Epidermal melanocyte (primary cell): ENCODE data around the gene TMPRSS9.
"Not testable (repeated sequence)": the region's sequence is repeated elsewhere in the genome, so short reads cannot be mapped to it uniquely, and the experiment has no call there.

Source experiments
- DNase-seq: peaks from one replicate; pipeline ENCODE4 v3.0.0; 2011; ENCODE audit warnings: low spot score; ENCODE audit not compliant: insufficient read length

TMPRSS9 gene

DNA sequence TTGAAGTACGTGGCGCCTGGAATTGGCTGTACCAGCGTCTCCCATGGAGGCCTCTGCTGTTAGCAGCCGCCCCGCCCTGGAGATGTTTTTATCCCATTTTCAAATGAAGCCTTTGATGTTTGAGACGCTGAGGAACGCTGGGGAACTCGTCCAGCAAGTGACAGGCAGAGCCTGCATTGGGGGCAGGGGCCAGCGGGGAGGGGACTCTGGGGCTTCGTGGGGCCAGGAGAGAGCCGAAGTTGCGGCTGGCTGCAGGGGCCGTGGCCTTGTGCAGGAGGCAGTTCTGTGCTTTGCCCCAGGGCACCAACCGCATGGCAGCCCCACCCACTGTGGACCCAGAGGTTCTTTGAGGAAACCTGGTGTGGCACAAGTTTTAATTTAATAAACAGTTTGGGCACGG lies 18.1 kb upstream of the TMPRSS9 start:
- no peak for DNase-seq

DNA sequence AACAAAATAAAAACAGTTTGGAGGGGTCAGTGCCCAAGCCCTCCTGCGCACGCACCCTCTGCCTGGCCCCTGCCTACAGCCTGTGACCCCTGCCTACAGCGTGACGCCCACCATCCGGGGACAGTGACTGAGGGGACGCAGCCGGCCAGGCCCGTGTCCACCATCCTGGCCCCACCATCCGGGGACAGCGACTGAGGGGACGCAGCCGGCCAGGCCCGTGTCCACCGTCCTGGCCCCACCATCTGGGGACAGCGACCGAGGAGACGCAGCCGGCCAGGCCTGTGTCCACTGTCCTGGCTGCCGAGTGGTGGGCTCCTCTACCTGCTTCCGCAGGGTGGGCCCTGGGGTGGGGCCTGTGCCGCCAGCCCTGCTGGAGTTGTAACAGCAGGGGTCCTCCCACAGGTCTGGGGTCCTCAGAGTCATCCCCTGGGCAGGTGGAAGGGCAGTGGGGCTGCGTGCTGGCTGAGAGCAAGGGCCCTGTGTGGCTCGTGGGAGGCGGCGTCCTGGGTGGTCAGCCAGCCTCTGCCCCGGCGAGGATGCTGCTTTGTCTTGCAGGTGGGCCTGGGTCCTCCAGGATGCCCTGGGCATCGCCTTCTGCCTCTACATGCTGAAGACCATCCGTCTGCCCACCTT lies 17.3 kb upstream of the TMPRSS9 start:
- no peak for DNase-seq

DNA sequence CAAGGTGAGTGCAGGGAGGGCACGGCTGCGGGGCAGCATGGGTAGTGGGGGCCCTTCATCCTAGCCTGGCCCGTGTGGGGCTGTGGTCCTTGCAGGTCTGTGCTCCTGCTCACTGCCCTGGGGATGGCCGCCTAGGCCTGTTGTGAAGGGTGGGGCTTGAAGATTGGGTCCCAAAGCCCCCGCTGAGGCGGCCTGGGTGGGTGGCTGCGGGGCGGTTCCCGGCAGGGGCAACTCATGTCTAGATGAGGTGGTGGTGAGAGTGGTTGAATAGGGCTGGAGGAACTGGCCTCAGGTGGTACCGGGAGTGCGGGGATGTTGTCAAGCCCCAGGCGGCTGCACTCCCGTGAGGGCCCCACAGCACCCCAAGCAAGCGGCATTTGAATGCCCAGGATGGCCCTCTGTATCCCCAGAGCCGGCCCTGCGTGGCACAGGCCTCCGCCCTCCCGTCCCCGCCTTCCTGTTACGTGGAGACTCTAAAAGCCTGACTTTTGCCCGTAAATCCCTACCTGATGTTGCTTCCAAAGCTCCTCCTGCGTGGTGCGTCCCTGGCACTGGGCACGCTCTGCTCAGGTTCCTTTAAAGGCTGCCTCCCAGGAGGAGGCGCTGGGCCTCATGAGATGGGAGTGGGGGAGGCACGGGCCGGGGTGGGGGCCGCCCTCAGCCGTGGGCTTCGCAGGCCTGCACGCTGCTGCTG lies 16.6 kb upstream of the TMPRSS9 start:
- no peak for DNase-seq

DNA sequence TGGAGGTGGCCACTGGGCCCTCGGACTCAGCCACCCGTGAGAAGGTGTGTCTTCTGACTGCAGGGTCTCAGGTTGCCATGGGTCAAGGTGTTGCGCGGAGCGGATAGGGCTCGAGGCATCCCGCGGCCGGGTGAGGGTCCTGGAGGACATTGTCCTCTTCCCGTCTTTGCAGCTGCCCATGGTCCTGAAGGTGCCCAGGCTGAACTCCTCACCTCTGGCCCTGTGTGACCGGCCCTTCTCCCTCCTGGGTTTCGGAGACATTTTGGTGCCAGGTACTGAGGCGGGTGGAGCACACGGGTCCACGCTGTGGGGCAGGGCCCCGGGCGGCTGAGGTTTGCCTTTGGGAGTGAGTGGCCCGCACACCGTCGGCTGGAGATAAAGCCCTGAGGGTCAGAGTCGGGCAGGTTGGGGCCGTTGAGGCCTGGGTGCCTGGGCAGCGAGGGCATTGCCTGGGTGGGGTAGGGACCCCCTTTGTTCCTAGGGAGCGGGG lies 15.6 kb upstream of the TMPRSS9 start:
- no peak for DNase-seq

GRCh38 chr19:2345076-2345475 lies 15.0 kb upstream of the TMPRSS9 start:
- DNase-seq, result no peak

GRCh38 chr19:2345794-2346663 lies 14.0 kb upstream of the TMPRSS9 start:
- no peak for DNase-seq

- DNase-seq, result not testable (repeated sequence)
Observed at GRCh38 chr19:2349818-2350217, 10.2 kb upstream of the TMPRSS9 start.

GRCh38 chr19:2350656-2351055 lies 9.4 kb upstream of the TMPRSS9 start:
- no peak for DNase-seq

DNA sequence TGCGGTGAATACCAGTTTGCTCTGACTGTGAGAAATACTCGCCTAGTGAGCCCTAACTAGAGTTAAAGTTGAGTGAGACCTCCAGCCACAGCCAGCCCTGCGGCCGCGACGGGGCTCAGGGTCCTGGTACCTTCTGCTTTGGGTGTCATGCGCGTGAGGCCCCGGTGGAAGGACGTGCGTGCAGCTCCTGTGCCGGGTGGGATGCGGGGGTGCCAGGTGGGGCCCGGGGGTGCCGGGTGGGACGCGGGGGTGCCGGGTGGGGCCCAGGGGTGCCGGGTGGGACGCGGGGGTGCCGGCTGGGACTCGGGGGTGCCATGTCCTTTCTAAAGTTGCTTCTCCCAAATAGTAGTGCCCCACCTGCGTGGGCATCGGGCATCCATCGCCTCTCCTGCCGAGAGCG lies 8.5 kb upstream of the TMPRSS9 start:
- DNase-seq, result no peak

GRCh38 chr19:2352121-2352520 lies 7.9 kb upstream of the TMPRSS9 start:
- DNase-seq, result no peak

DNA sequence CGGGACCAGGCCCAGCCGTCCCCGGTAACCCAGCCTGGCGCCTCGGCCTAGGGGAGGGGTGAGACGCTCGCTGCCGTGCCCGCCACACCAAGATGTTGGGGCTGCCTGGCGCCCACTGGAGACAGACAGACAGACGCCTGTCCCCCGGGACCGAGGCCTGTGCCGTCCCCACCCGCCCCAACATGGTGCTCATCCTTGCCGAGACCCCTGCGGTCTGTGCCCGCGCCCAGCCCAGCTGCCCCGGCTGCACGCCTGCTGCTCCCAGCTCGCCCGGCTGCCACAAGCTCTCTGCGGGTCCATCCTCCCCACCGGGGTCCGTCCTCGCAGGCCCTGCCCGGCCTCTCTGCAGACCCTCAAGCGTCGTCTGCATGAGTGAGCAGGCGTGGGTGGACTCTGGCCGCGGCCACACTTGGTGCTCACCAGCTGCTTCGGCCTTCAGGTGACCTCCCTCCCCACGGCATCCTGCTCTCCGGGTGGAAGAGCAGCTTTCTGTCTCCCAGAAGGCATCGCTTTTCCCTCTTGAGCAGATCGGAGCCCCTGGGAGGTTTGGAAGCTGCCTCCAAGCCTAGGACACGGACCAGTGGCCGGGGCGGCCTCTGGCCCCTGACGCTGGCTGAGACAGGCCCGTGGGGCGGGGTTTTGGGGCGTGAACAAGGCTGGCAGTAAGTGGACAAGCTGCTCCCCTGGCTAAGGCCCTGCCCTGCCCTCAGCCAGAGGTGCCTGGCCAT lies 6.7 kb upstream of the TMPRSS9 start:
- DNase-seq, result no peak

DNA sequence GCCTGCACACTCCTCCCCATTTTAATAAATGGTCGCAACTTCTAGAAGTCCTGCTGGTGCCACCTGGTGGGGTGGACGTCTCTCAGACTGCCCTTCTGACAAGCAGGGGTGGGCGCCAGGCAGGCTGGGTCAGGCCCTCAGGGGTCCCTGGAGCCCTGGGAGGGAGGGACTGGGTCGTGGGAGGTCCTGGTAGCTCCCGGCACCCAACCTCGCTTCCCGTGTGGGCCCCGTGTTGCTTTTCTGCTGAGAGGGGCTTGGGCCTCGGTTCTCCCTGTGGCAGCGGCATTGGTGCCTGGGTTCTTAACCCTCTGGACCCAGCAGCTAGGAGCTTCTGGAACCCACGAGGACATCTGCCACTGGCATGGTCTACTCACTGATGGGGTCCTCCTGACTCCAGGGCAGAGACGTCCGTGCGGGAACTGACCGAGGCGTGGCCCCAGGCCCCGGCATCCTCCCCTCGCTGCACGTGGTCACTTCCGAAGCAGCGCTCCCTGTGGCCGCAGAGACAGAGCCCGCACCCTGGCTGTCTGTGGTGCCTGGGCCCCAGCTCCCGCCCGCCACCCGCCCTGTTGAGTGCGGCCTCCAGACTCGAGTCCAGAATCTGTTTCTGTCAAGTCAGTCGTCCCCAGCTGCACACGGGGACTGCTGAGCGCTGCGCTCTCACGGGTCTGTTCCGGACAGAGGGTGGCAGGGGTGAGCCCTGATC lies 6.0 kb upstream of the TMPRSS9 start:
- DNase-seq, result no peak

GRCh38 chr19:2354670-2355069 lies 5.4 kb upstream of the TMPRSS9 start:
- no peak for DNase-seq

GRCh38 chr19:2355168-2356035 lies 4.7 kb upstream of the TMPRSS9 start:
- peak; percentile 49 for DNase-seq

DNA sequence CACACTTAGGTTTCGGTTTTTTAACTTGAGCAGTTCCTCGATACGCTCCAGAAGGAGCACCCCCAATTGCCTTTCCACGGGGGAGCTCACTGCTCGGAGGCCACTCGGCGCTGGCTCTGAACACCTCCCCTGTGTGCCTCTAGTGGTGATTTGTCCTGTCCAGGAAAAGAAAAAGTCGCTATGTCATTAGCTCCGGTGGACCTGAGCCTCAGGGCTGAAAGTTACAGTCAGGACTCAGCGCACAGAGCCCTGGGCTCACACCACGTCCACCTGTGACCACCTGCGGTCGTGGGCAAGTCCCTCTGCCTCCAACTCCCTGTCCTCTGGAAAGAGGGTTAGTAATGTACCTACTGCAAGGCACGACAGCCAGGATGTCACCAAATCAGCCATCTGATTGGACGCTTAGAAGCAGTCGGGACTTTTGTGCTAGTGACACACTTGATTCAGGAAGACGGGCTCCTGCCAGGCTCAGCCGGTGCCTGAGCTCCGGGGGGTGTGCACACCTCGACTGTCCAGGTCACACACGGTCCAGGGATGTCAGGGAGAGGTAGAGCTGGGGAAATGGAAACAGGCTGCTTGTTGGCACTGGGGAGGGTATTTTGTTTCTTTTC lies 3.9 kb upstream of the TMPRSS9 start:
- no peak for DNase-seq

DNA sequence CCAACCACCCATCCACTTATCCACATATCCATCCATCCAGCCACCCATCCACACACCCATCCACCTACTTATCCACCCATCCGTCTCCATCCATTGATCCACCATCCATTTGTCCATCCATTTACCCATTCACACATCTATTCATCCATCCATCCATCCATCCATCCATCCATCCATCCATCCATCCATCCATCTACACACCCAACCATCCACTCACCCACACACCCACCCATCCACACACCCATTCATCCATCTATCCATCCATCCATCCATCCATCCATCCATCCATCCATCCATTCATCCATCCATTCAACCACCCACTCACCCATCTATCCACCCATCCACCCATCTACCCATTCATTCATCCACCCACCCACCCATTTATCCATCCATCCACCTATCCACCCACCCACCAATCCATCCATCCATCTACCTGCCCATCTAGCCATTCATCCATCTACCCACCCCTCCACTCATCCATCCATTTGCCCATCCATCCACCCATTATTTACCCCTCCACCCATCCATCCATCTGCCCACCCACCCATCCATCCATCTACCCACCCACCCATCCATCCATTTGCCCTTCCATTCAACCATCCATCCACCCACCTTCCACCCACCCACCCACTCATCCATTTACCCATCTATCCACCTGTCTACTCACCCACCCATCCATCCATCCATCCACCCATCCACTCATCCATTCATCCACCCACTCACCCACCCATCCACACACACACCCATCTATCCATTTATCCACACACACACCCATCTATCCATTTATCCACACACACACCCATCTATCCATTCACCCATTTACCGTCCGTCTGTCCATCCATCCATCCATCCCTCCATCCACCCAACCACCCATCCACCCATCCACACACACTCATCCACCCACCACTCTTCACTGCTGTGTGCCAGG lies 2.5 kb upstream of the TMPRSS9 start:
- no peak for DNase-seq

- DNase-seq, result no peak
Observed at GRCh38 chr19:2358548-2359173, 1.4 kb upstream of the TMPRSS9 start.

- no peak for DNase-seq
Observed at GRCh38 chr19:2360833-2361232, 768 bp downstream of the TMPRSS9 start.
